Measurements from ENCODE around the gene PROK2.

DNA sequence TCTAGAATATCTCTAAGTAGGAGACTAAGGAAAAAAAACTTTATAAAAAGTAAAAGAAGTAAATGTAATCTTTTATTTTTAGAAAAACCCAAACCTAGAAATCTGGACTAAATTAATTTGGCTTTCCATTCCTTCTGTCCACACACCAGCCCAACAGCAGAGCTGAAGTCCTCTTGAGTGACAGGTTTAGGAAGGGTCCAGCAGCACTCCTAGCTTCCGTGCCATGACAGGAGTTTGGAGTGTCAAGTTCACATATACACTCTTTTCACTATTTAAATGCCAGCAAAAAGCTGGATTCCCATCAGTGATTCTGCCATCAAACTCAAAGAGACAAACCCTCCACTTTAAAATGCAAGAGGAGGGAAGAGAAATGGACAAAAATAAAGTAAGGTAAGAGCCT lies 13.1 kb downstream of the PROK2 start:
- TF ChIP-seq, protein P1, sequence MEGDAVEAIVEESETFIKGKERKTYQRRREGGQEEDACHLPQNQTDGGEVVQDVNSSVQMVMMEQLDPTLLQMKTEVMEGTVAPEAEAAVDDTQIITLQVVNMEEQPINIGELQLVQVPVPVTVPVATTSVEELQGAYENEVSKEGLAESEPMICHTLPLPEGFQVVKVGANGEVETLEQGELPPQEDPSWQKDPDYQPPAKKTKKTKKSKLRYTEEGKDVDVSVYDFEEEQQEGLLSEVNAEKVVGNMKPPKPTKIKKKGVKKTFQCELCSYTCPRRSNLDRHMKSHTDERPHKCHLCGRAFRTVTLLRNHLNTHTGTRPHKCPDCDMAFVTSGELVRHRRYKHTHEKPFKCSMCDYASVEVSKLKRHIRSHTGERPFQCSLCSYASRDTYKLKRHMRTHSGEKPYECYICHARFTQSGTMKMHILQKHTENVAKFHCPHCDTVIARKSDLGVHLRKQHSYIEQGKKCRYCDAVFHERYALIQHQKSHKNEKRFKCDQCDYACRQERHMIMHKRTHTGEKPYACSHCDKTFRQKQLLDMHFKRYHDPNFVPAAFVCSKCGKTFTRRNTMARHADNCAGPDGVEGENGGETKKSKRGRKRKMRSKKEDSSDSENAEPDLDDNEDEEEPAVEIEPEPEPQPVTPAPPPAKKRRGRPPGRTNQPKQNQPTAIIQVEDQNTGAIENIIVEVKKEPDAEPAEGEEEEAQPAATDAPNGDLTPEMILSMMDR (IDR thresholded peaks at IDR 0.05) = no peak
- no peak for TF ChIP-seq POLR2A (IDR thresholded peaks at IDR 0.05)

All from lower leg skin (tissue), 3 donors.